K562 (cell line): Measurements from ENCODE around the gene TCF12. TPM values are rescaled to one million over a fixed set of nuclear protein-coding genes. Genes with fewer than 3 reads are reported as not detected.

ENCODE experiments used
- C11orf30 ChIP-seq: fragments of 450-650 bp; IDR thresholded peaks from 2 replicates; pipeline ENCODE4 v1.6.1; 2016; ENCODE audit warnings: low read depth, mild to moderate bottlenecking
- CAMTA2 ChIP-seq: fragments of 250-450 bp; sonication (Bioruptor Pico); conservative IDR thresholded peaks from 2 replicates; pipeline ENCODE4 v1.5.1; 2022
- FOSL1 ChIP-seq: fragments of 200-800 bp; sonication (Bioruptor generic); conservative IDR thresholded peaks from 2 replicates; pipeline ENCODE4 v1.6.1; 2016; ENCODE audit warnings: missing genetic modification characterization, missing compliant biosample characterization
- HLTF ChIP-seq: fragments of 450-650 bp; IDR thresholded peaks from 2 replicates; pipeline ENCODE4 v1.6.1; 2016
- LCOR ChIP-seq: sonication (generic); formaldehyde crosslinking; IDR thresholded peaks from 2 replicates; pipeline ENCODE4 v1.8.0; 2022; ENCODE audit warnings: mild to moderate bottlenecking, missing genetic modification reagents
- MCM5 ChIP-seq: fragments of 450-650 bp; IDR thresholded peaks from 2 replicates; pipeline ENCODE4 v1.6.1; 2016; ENCODE audit warnings: low read depth
- NCOA4 ChIP-seq: fragments of 450-650 bp; IDR thresholded peaks from 2 replicates; pipeline ENCODE4 v1.6.1; 2018; ENCODE audit warnings: mild to moderate bottlenecking; ENCODE audit not compliant: partially characterized antibody
- NR2C2 ChIP-seq, 2 experiments: fragments of 200-800 bp in 1 of 2; sonication (Bioruptor generic) in 1 of 2; sonication (generic) in 1 of 2; formaldehyde crosslinking in 1 of 2; IDR thresholded peaks; 2 replicates each; pipeline versions ENCODE4 v1.6.1 to v1.8.0; 2016 to 2022; ENCODE audit warnings: mild to moderate bottlenecking in 1 of 2, missing compliant biosample characterization in 1 of 2, missing genetic modification characterization in 1 of 2, missing genetic modification reagents in 1 of 2
- RAD51 ChIP-seq: fragments of 450-650 bp; IDR thresholded peaks from 2 replicates; pipeline ENCODE4 v1.7.1; 2016; ENCODE audit warnings: low read depth, mild to moderate bottlenecking, borderline replicate concordance
- RB1 ChIP-seq: fragments of 450-650 bp; IDR thresholded peaks from 2 replicates; pipeline ENCODE4 v1.6.1; 2017; ENCODE audit warnings: low read depth, mild to moderate bottlenecking
- RBM15 ChIP-seq: fragments of 200-400 bp; formaldehyde crosslinking; IDR thresholded peaks from 2 replicates; pipeline ENCODE4 v1.6.1; 2018; ENCODE audit warnings: mild to moderate bottlenecking, low read length, moderate library complexity; ENCODE audit not compliant: insufficient read depth
- SMARCC2 ChIP-seq: fragments of 450-650 bp; IDR thresholded peaks from 2 replicates; pipeline ENCODE4 v1.6.1; 2017; ENCODE audit warnings: antibody characterized with exemption, moderate library complexity, mild to moderate bottlenecking, low read depth
- SP2 ChIP-seq: IDR thresholded peaks from 2 replicates; pipeline ENCODE4 v1.6.1; 2011; ENCODE audit warnings: mild to moderate bottlenecking, low read depth, low read length, moderate library complexity; ENCODE audit not compliant: poor library complexity, severe bottlenecking; ENCODE audit errors: extremely low read depth
- TAF15 ChIP-seq: fragments of 200-400 bp; formaldehyde crosslinking; IDR thresholded peaks from 2 replicates; pipeline ENCODE4 v1.6.1; 2017; ENCODE audit warnings: mild to moderate bottlenecking, low read depth, low read length, moderate library complexity
- TAF7 ChIP-seq: fragments of 450-650 bp; IDR thresholded peaks from 2 replicates; pipeline ENCODE4 v1.6.1; 2016; ENCODE audit warnings: missing genetic modification characterization, missing compliant biosample characterization
- TCF7L2 ChIP-seq: fragments of 150-350 bp; IDR thresholded peaks from 2 replicates; pipeline ENCODE4 v1.6.1; 2016; ENCODE audit warnings: low read depth, mild to moderate bottlenecking, low read length, moderate library complexity
- TEAD2 ChIP-seq: fragments of 450-650 bp; IDR thresholded peaks from 2 replicates; pipeline ENCODE4 v1.6.1; 2016; ENCODE audit warnings: missing genetic modification characterization, control low read depth, missing compliant biosample characterization
- ZBED1 ChIP-seq: IDR thresholded peaks from 2 replicates; pipeline ENCODE4 v1.6.1; 2014
- ZKSCAN8 ChIP-seq: fragments of 200-800 bp; sonication (Bioruptor generic); IDR thresholded peaks from 2 replicates; pipeline ENCODE4 v1.6.1; 2016; ENCODE audit warnings: missing genetic modification characterization, missing compliant biosample characterization
- ZNF253 ChIP-seq: fragments of 250-450 bp; sonication (Bioruptor Pico); conservative IDR thresholded peaks from 2 replicates; pipeline ENCODE4 v1.6.1; 2021; ENCODE audit warnings: mild to moderate bottlenecking
- ZNF274 ChIP-seq: IDR thresholded peaks from 2 replicates; pipeline ENCODE4 v1.6.1; 2011; ENCODE audit warnings: low read depth, mild to moderate bottlenecking, low read length, moderate library complexity, borderline replicate concordance
- ZNF3 ChIP-seq: fragments of 250-450 bp; sonication (Bioruptor Pico); IDR thresholded peaks from 2 replicates; pipeline ENCODE4 v1.5.0; 2021; ENCODE audit warnings: mild to moderate bottlenecking, moderate library complexity
- ZNF316 ChIP-seq: fragments of 450-650 bp; IDR thresholded peaks from 2 replicates; pipeline ENCODE4 v1.6.1; 2016
- polyA plus RNA-seq, 8 experiments: library from polyadenylated mRNA; depleted of rRNA in 4 of 8; stranded (reverse) in 5 of 8; unstranded in 3 of 8; fragments of >200 nt; fragmentation: Nextera tagmentation in 2 of 8; fragmentation: Illumina TruSeq in 1 of 8; extraction: Ambion mirVana in 2 of 8; extraction: Trizol in 1 of 8; gene quantifications; 2 replicates each; pipeline versions ENCODE4 v1.2.1 to v1.2.3, GENCODE V29; 2011 to 2014; ENCODE audit warnings: inconsistent platforms in 1 of 8, missing spikeins in 1 of 8
- total RNA-seq, 7 experiments: library from RNA; depleted of rRNA in 6 of 7; stranded (reverse); fragments of >200 nt in 6 of 7; fragmentation: Illumina TruSeq in 2 of 7; extraction: Trizol in 2 of 7; gene quantifications; 2 replicates each; pipeline versions ENCODE4 v1.2.1 to v1.2.3, GENCODE V29; 2011 to 2021; ENCODE audit warnings: low replicate concordance in 1 of 7
- TF ChIP-seq, protein P1 (sequence below), 2 experiments: fragments of 450-650 bp; conservative IDR thresholded peaks; 2 replicates each; pipeline ENCODE4 v1.6.1; 2017; ENCODE audit warnings: mild to moderate bottlenecking in 2 of 2, moderate library complexity in 2 of 2
- TF ChIP-seq, protein P2 (sequence below), 2 experiments: IDR thresholded peaks in 1 of 2; conservative IDR thresholded peaks in 1 of 2; 2 replicates each; pipeline ENCODE4 v1.6.1; 2016; ENCODE audit warnings: low read depth in 2 of 2, mild to moderate bottlenecking in 1 of 2, missing compliant biosample characterization in 1 of 2, missing genetic modification characterization in 1 of 2, moderate library complexity in 1 of 2
- TF ChIP-seq, protein P3 (sequence below): sonication (generic); IDR thresholded peaks from 2 replicates; pipeline ENCODE4 v1.6.1; 2016

Gene TCF12
- total and polyA plus RNA-seq, 9 of the 15 experiments (the other 6 are each of a cell fraction or from before 2014, with no cell fraction given), result 10.5 to 132 (median 52.9) TPM

DNA sequence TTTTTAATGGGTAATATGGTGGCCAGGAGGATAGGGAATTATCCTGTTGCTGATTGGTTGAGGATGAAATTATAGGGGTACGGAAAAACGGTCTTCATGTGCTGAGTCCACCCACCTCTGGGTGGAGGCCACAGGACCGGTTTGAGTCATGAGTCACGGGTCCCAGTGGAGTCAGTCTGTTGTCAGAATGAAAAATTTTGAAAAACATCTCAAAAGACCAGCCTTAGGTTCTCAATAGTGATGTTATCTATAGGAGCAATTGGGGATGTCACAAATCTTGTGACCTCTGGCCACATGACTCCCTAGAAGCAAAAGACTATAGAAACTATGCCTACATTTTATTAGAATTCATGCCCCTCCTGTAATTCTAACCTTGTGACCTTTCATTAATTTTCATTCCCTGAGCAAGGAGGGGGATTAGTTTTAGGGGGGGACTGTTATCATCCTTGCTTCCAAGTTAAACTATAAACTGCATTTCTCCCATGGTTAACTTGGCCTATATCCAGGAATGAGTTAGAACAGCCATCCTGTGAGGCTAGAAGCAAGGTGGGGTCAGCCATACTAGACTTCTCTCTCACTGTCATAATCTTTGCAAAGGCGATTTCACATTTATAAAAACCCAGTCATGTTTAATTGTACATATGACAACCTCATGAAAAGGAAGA is 101.2 kb downstream of the TCF12 start (continued):
- TF ChIP-seq TAF15 (no peak), ZBED1 (no peak), LCOR (CRISPR knock-in tag) (no peak), MCM5 (no peak), NR2C2 (CRISPR knock-in tag; IDR thresholded peaks at IDR 0.05) (no peak), NR2C2 (tag; IDR thresholded peaks at IDR 0.05) (peak; percentile 49; the same call in 1 of the 2 replicates), CAMTA2 (CRISPR knock-in tag) (no peak), C11orf30 (no peak), RAD51 (0 out of 2 replicates have a peak, but pooled peaks have one; percentile 19), FOSL1 (tag) (peak; percentile 87), ZNF253 (CRISPR knock-in tag) (no peak), HLTF (no peak), TAF7 (tag) (no peak), NCOA4 (no peak), RB1 (no peak), ZNF274 (no peak), SMARCC2 (no peak), ZNF316 (no peak), SP2 (no peak), TEAD2 (tag) (no peak), TCF7L2 (no peak), RBM15 (no peak), ZNF3 (no peak), ZKSCAN8 (no peak)
- TF ChIP-seq, protein P1, sequence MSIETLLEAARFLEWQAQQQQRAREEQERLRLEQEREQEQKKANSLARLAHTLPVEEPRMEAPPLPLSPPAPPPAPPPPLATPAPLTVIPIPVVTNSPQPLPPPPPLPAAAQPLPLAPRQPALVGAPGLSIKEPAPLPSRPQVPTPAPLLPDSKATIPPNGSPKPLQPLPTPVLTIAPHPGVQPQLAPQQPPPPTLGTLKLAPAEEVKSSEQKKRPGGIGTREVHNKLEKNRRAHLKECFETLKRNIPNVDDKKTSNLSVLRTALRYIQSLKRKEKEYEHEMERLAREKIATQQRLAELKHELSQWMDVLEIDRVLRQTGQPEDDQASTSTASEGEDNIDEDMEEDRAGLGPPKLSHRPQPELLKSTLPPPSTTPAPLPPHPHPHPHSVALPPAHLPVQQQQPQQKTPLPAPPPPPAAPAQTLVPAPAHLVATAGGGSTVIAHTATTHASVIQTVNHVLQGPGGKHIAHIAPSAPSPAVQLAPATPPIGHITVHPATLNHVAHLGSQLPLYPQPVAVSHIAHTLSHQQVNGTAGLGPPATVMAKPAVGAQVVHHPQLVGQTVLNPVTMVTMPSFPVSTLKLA (conservative IDR thresholded peaks at IDR 0.05), result no peak
- TF ChIP-seq, protein P2, sequence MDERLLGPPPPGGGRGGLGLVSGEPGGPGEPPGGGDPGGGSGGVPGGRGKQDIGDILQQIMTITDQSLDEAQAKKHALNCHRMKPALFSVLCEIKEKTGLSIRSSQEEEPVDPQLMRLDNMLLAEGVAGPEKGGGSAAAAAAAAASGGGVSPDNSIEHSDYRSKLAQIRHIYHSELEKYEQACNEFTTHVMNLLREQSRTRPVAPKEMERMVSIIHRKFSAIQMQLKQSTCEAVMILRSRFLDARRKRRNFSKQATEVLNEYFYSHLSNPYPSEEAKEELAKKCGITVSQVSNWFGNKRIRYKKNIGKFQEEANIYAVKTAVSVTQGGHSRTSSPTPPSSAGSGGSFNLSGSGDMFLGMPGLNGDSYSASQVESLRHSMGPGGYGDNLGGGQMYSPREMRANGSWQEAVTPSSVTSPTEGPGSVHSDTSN (CRISPR knock-in tag; IDR thresholded peaks at IDR 0.05; ENCODE audit: low read depth), result no peak
- TF ChIP-seq, protein P2 (tag; conservative IDR thresholded peaks at IDR 0.05; ENCODE audit: low read depth), result peak; percentile 24; the same call in 1 of the 2 replicates
- TF ChIP-seq, protein P3, sequence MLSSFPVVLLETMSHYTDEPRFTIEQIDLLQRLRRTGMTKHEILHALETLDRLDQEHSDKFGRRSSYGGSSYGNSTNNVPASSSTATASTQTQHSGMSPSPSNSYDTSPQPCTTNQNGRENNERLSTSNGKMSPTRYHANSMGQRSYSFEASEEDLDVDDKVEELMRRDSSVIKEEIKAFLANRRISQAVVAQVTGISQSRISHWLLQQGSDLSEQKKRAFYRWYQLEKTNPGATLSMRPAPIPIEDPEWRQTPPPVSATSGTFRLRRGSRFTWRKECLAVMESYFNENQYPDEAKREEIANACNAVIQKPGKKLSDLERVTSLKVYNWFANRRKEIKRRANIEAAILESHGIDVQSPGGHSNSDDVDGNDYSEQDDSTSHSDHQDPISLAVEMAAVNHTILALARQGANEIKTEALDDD, result no peak
